ENCODE data around the gene GULP1. TPM values are rescaled to one million over a fixed set of nuclear protein-coding genes. Genes with fewer than 3 reads are reported as not detected.
"Not testable (repeated sequence)": the region's sequence is repeated elsewhere in the genome, so short reads cannot be mapped to it uniquely, and the experiment has no call there.

The GULP1 gene
- total RNA-seq: 19.9 TPM

- DNase-seq (ENCODE audit: low spot score): peak; percentile 69
Observed at GRCh38 chr2:188291617-188292347, at the start of gene GULP1. Gene GULP1 (plus strand): TSS chr2:188291874. CDS start chr2:188477703, 185,829 bp downstream.

- no peak for DNase-seq (ENCODE audit: low spot score)
Observed at GRCh38 chr2:188243381-188243780, 48.3 kb upstream of the GULP1 start.

- no peak for DNase-seq (ENCODE audit: low spot score)
Observed at GRCh38 chr2:188244383-188244782, 47.3 kb upstream of the GULP1 start.

GRCh38 chr2:188245230-188245629, 46.4 kb upstream of the GULP1 start:
- no peak for DNase-seq (ENCODE audit: low spot score)

GRCh38 chr2:188248513-188248912, 43.2 kb upstream of the GULP1 start:
- DNase-seq (ENCODE audit: low spot score): no peak

GRCh38 chr2:188251034-188251433, 40.6 kb upstream of the GULP1 start:
- DNase-seq (ENCODE audit: low spot score): no peak

- DNase-seq (ENCODE audit: low spot score): no peak
Observed at GRCh38 chr2:188256420-188256819, 35.3 kb upstream of the GULP1 start.

GRCh38 chr2:188265315-188265714, 26.4 kb upstream of the GULP1 start:
- DNase-seq (ENCODE audit: low spot score): no peak

GRCh38 chr2:188267776-188268175, 23.9 kb upstream of the GULP1 start:
- no peak for DNase-seq (ENCODE audit: low spot score)

GRCh38 chr2:188269004-188269403, 22.7 kb upstream of the GULP1 start:
- DNase-seq (ENCODE audit: low spot score): no peak

- no peak for DNase-seq (ENCODE audit: low spot score)
Observed at GRCh38 chr2:188272121-188272520, 19.6 kb upstream of the GULP1 start.

- DNase-seq (ENCODE audit: low spot score): no peak
Observed at GRCh38 chr2:188274274-188274673, 17.4 kb upstream of the GULP1 start.

- no peak for DNase-seq (ENCODE audit: low spot score)
Observed at GRCh38 chr2:188276255-188276654, 15.4 kb upstream of the GULP1 start.

- no peak for DNase-seq (ENCODE audit: low spot score)
Observed at GRCh38 chr2:188277786-188278185, 13.9 kb upstream of the GULP1 start.

- no peak for DNase-seq (ENCODE audit: low spot score)
Observed at GRCh38 chr2:188278388-188279092, 13.1 kb upstream of the GULP1 start.

- no peak for DNase-seq (ENCODE audit: low spot score)
Observed at GRCh38 chr2:188279093-188279445, 12.6 kb upstream of the GULP1 start.

GRCh38 chr2:188280811-188281222, 10.9 kb upstream of the GULP1 start:
- no peak for DNase-seq (ENCODE audit: low spot score)

- no peak for DNase-seq (ENCODE audit: low spot score)
Observed at GRCh38 chr2:188282907-188283306, 8.8 kb upstream of the GULP1 start.

- not testable (repeated sequence) for DNase-seq (ENCODE audit: low spot score)
Observed at GRCh38 chr2:188284251-188284650, 7.4 kb upstream of the GULP1 start.

GRCh38 chr2:188285049-188285448, 6.6 kb upstream of the GULP1 start:
- no peak for DNase-seq (ENCODE audit: low spot score)

- DNase-seq (ENCODE audit: low spot score): no peak
Observed at GRCh38 chr2:188285774-188286173, 5.9 kb upstream of the GULP1 start.

- no peak for DNase-seq (ENCODE audit: low spot score)
Observed at GRCh38 chr2:188291142-188291616, 495 bp upstream of the GULP1 start.
